ENCODE results near the gene TP63.

The TP63 gene

DNA sequence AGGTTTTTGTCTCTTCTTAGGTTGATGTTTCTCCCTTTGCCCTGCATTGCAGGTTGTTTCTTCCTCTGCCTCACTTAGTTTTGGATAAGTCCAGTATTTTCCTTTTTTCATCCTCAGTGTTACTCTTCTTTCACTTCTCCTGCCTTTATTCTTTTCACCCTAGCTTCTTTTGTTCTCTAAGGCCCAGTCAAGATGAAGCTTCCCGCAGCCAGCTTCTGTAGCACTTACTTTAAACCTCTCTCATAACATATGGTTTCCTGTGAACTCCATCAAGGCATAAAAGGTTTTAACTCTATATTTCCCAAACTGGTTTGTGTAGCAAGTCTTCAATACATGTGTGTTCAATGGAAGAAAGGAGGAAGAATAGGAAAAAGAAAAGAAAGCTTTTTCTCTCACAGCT lies 54.1 kb downstream of the TP63 start:
- no peak for DNase-seq

DNA sequence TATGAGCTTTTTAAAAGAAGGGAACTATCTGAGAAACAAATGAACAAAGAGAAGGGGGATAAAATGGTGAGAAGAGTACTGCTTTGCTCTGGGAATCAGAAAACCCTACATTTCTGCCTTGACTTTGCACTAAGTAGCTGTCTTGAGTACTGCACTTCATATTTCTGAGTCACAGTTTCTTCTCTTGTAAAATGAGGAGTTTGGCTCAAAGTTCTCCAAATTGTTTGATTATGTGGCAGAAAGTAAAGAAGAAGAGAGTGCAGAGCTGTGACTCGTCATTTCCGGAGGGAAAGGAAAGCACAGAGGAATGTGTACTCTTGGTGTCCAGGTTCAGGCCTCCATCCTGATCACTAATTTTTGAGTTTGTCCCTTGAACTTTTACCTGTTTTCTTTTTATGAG lies 54.7 kb downstream of the TP63 start:
- DNase-seq = no peak

DNA sequence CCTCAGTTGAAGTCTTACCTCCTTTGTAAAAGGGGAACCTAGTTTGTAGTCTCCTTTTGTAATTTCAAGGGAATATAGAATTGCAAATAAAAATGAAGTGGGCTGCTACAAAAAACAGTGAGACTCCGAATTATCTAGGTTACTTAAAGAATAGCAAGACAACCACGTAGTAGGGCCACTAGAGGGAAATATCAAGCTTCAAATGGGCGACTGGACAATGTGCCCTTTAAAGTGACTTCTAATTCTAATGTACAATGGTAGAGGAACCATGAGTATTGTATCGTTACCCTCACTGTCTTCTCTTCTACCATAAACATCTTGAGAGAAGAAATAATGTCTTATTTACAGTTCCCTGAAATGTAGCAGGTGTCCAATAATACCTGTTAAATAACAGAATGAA lies 56.3 kb downstream of the TP63 start:
- DNase-seq = no peak

DNA sequence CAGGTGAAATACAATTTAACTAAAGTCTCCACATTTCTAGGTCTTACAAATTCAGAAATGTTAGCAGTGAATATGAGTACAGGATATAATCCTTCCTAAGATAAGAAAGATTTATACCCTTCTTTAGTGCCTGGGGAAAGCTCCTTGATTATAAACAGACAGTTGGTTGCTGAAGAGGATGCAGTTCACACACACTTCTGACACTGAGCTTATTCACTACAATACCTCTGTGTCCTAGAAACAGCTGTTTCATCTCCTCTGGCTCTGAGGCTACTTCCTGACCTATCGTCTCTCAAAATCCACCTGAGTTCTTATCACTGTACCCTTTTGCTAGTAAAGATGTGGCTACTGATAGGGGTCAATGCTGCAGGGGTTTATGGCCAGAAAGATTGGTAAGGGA lies 57.1 kb downstream of the TP63 start:
- no peak for DNase-seq

GRCh38 chr3:189689625-189690024 lies 58.4 kb downstream of the TP63 start:
- DNase-seq = no peak

- no peak for DNase-seq
Measured at GRCh38 chr3:189690237-189690636, 59.0 kb downstream of the TP63 start.

- no peak for DNase-seq
Measured at GRCh38 chr3:189690672-189691071, 59.5 kb downstream of the TP63 start.

GRCh38 chr3:189695400-189695799 lies 64.2 kb downstream of the TP63 start:
- DNase-seq = no peak

- DNase-seq = no peak
Measured at GRCh38 chr3:189698811-189699210, 67.6 kb downstream of the TP63 start.

DNA sequence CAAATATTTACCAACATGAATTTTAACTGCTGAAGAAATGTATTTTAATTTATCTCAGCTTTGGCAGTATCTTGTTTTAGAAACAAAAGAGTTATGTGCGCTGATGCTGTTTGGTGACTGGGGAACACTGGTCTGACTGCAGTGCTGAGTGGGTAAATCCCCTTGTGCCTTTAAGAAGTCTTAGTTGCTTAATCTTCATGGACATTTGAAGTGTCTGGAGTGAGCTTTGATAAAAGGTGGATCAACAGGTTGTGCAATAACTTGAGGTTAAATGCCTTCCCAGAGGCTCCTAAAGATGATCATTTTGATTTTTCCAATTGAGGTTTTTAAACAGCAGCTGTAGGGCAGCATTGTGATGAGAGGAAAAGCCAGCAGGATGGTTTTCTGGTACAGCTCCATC lies 68.7 kb downstream of the TP63 start:
- no peak for DNase-seq

DNA sequence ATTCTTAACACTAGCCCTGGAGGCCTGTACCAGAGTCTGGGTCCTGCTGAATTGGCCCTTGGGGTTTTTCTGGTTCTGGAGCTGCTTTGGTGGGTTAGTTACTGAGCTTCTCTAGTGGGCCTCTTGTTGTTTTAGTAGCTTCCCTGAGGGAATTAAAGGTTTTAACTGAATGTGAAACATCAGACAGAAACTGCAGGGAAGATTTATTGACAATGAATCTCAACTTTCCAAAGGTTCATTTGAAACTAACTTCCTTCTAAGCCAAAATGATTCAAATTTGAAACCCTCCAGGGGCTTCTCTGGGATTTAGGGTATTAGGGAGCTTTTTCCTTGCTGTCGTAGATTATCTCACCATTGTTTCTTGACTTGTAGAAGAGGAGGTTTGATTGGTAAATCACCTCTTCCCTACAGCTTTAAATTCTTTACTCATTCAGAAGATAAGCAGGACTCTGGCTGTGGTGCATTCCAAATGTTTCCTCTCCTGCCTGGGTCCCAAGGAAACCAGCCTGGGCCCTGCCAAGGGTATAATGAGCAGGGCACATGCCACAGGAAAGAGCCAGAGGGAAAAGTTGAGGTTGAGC lies 71.0 kb downstream of the TP63 start:
- no peak for DNase-seq

GRCh38 chr3:189703865-189704264 lies 72.7 kb downstream of the TP63 start:
- no peak for DNase-seq

DNA sequence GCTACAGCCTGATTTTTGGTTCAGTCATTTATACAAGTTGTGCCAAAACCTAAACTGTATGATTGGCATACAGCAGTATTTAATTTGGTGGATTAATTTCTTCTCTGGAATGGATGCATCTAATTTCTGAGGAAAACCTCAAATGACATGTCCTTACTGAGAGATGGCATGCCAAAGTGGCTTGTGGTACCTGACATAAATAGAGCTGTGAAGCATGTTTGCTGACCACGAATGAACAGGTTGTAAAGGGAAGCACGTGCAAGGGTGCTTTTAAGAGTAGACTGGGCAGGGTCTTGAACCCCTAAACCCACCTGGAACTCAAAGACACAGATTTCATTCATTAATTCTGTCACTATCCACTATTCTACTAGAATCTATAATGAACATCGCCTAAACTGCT lies 77.2 kb downstream of the TP63 start:
- DNase-seq = no peak

DNA sequence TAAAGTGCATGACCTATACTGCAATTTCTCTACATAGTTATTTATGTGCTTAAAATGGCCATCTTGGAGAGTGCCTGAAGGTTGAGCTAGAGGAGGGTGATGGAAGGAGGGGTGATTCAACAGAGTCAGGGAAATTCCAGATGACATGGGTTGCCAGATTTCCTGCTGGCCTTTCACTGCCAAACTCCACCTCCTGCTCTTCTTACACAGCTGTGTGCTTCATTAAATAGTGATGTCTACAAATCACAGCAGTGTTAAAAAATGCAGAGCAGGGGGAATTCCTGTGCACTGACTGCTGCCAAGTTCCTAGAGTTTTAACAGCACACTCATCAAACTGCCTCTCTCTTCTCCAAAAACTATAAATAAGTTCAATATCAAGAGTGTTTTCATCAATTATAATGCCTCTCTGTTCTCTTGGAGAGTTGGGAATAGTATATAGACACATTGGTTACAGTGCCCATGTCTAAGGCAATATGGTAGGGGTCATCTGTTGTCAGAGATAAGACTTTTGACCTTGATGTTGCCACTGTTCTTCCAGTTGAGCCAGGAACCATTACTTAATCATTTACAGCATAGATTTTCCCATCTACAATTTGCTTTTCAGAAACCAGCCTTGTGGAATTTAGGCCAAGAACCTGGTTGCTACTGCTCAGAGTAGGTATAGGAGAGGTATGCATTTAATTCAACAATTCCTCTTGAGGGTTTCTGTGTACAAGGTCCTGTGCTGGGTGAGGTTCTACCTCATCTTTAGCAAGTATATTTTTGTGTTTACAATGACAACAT lies 79.6 kb downstream of the TP63 start:
- peak; percentile 56 to 73 (median 73) for DNase-seq

GRCh38 chr3:189712906-189713483 lies 81.8 kb downstream of the TP63 start:
- DNase-seq = no peak

GRCh38 chr3:189714991-189715961 lies 84.1 kb downstream of the TP63 start:
- peak in 1 of 3 donors; percentile 17 for DNase-seq

DNA sequence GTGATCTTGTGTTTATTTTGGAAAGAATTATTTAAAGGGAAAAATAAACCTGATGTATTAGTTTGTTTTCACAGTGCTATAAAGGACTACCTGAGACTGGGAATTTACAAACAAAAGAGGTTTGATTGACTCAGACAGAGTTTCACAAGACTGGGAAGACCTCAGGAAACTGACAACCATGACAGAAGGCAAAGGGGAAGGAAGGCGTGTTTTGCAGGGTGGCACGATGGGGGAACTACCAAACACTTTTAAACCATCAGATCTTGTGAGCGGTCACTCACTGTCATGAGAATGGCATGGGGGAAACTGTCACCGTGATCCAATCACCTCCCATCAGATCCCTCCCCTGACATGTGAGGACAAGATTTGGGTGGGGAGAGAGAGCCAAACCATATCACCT lies 87.0 kb downstream of the TP63 start:
- peak; percentile 68 to 84 (median 72) for DNase-seq

DNA sequence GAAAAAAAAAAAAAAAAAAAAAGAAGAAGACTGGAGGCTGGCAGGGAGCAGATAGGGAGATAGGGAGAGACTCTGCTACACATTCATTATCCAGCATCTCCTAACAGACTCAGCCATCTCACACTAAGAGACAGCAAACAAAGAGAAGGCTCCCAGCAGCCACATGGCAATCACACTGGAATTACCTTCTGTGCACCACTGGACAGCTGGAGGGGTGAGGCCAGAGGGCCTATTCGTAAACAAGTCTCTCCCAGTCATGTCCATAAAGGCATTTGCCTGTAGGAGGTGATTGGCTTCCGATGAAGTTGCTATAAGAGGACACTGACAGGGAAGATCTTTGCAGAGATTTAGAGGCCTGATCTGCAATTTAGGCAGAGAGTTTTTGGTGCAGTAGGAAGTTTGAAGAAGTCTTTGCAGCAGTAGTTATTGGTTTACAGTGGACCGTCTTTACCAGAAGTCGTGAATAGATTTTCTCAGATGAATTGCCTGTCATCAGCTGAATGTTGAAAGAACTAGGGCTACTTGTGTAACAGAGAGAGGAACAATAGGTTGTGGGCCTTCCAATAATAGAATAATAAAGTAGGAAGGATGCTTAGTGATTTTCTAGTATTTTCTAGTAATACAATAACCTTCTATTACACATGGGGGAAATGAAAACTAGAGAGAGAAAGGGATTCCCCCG lies 89.7 kb downstream of the TP63 start:
- DNase-seq = peak in 1 of 3 donors; percentile 4

GRCh38 chr3:189721873-189722665 lies 90.9 kb downstream of the TP63 start:
- DNase-seq = no peak

GRCh38 chr3:189724356-189724755 lies 93.2 kb downstream of the TP63 start:
- no peak for DNase-seq

DNA sequence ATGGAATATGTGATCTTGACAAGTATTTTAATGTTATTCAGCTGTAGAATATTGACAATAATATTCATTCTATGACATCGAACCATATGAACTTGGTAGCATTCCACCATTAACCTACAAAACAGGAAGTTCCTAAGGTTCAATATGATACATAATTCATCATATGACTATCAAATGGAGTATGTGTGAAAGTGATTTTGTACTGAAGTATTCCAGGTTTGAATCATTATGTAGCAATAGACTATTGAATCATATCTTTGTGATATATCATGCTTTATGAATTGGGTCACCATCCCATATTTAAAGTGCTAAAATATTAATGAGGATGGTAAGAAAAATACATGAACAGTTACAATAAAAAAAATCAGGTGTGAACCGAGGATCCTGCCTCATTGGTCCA lies 95.1 kb downstream of the TP63 start:
- DNase-seq = no peak

DNA sequence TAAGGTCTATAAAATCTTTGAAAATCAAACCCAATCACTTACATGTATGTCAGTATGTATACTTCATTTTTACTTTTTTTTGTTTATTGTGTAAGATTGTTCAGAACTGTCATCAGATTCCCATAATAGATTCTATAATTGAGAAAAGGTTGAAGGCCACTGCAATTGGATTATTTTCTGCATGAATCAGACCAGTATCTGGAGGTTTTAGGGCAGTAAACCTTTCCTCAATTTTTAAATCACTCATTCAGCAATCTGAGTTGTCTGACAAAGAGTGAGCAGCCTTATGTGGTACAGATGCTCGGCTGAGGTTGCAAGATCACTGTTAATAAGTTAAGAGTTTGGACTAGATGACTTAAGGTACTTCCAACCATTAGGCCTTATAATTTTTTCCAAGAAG lies 96.0 kb downstream of the TP63 start:
- DNase-seq = no peak

Data from suppressor macrophage treated with lipopolysaccharide for 1 hour (primary cell).